ENCODE results near the gene NT5E.

DNA sequence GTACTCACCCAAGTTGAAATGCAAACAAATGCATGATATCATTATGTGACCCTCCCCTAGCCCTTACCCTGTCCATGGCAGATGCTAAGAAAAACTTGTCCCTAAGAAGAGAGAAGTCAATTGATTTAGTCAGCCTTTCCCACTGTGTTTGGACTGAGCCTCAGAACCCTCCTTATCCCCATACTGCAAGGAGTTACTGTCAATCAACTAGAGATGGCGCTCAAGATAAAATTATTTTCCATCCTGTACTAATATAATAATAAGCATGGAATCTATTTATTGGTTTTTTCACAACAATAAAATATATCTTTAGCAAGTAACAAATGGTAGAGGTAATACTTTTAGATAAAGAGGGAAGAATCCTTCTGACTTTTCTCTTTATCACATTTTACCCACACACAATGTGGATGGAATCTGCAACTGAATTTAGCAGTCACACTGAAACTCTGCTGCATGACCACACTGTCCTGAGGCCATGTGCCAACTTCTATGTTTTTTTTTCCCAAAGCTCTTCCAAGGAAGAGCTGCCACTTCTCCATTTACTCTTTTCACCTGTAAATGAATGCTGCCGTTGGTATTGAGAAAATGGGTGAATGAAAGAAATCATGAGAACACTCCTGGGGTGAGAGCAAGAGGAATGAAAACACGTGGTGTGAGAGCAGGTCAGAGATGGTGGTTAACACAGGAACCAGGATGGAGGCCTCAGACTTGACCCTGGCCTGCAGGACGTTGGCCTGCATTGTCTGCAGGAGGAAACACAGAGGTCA lies 10.5 kb downstream of the NT5E start:
- TF ChIP-seq NR2F1 (CRISPR knock-in tag; IDR thresholded peaks at IDR 0.05), result no peak
- TF ChIP-seq CHCHD3 (CRISPR knock-in tag; IDR thresholded peaks at IDR 0.05), result no peak
- TF ChIP-seq EZH2 (conservative IDR thresholded peaks at IDR 0.05; ENCODE audit: low read depth, low read length), result no peak
- TF ChIP-seq HDAC6 (IDR thresholded peaks at IDR 0.05; ENCODE audit: low read depth, low read length), result no peak
- TF ChIP-seq, protein P1, sequence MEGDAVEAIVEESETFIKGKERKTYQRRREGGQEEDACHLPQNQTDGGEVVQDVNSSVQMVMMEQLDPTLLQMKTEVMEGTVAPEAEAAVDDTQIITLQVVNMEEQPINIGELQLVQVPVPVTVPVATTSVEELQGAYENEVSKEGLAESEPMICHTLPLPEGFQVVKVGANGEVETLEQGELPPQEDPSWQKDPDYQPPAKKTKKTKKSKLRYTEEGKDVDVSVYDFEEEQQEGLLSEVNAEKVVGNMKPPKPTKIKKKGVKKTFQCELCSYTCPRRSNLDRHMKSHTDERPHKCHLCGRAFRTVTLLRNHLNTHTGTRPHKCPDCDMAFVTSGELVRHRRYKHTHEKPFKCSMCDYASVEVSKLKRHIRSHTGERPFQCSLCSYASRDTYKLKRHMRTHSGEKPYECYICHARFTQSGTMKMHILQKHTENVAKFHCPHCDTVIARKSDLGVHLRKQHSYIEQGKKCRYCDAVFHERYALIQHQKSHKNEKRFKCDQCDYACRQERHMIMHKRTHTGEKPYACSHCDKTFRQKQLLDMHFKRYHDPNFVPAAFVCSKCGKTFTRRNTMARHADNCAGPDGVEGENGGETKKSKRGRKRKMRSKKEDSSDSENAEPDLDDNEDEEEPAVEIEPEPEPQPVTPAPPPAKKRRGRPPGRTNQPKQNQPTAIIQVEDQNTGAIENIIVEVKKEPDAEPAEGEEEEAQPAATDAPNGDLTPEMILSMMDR (CRISPR knock-in tag; IDR thresholded peaks at IDR 0.05), result no peak
- TF ChIP-seq GABPA (IDR thresholded peaks at IDR 0.05; ENCODE audit: low read depth, low read length), result no peak
- TF ChIP-seq GABPA (CRISPR knock-in tag; IDR thresholded peaks at IDR 0.05; ENCODE audit: low read depth), result no peak
- TF ChIP-seq ZBTB14 (CRISPR knock-in tag; IDR thresholded peaks at IDR 0.05), result no peak
- no peak for TF ChIP-seq POLR2AphosphoS5 (IDR thresholded peaks at IDR 0.05; ENCODE audit: low read depth, low read length)

All from HepG2 (cell line).